GM19438 (cell line): ENCODE measurements around the gene MRPS2.
"Not testable (repeated sequence)": the region's sequence is repeated elsewhere in the genome, so short reads cannot be mapped to it uniquely, and the experiment has no call there.

Experiments
- ATAC-seq: cut with Tn5 transposase; IDR thresholded peaks from one replicate; pipeline ENCODE4 v1.9.1; 2021; ENCODE audit warnings: low read depth; ENCODE audit not compliant: unreplicated experiment

Gene MRPS2

GRCh38 chr9:135526730-135527571 is 26.5 kb downstream of the MRPS2 start:
- no peak for ATAC-seq

GRCh38 chr9:135528842-135529435 is 28.5 kb downstream of the MRPS2 start:
- not testable (repeated sequence) for ATAC-seq

- no peak for ATAC-seq
Observed at GRCh38 chr9:135530146-135530545, 29.7 kb downstream of the MRPS2 start.

- ATAC-seq, result no peak
Observed at GRCh38 chr9:135531096-135531495, 30.6 kb downstream of the MRPS2 start.

GRCh38 chr9:135533113-135533512 is 32.6 kb downstream of the MRPS2 start:
- no peak for ATAC-seq

GRCh38 chr9:135533674-135534073 is 33.2 kb downstream of the MRPS2 start:
- no peak for ATAC-seq

GRCh38 chr9:135534192-135534711 is 33.8 kb downstream of the MRPS2 start:
- not testable (repeated sequence) for ATAC-seq

- not testable (repeated sequence) for ATAC-seq
Observed at GRCh38 chr9:135534826-135535225, 34.3 kb downstream of the MRPS2 start.

- ATAC-seq, result not testable (repeated sequence)
Observed at GRCh38 chr9:135535631-135536030, 35.1 kb downstream of the MRPS2 start.

- no peak for ATAC-seq
Observed at GRCh38 chr9:135536216-135536615, 35.7 kb downstream of the MRPS2 start.

- not testable (repeated sequence) for ATAC-seq
Observed at GRCh38 chr9:135543262-135543894, 42.9 kb downstream of the MRPS2 start.

GRCh38 chr9:135544981-135545635 is 44.6 kb downstream of the MRPS2 start:
- ATAC-seq, result no peak

- not testable (repeated sequence) for ATAC-seq
Observed at GRCh38 chr9:135545646-135546176, 45.2 kb downstream of the MRPS2 start, which contains the start of gene OBP2A. TSS of gene OBP2A (plus strand) at chr9:135546126. CDS start at chr9:135546181, 55 bp downstream.

- not testable (repeated sequence) for ATAC-seq
Observed at GRCh38 chr9:135546792-135547617, 46.5 kb downstream of the MRPS2 start.

- ATAC-seq, result no peak
Observed at GRCh38 chr9:135547756-135548736, 47.6 kb downstream of the MRPS2 start.

GRCh38 chr9:135549478-135550343 is 49.2 kb downstream of the MRPS2 start:
- ATAC-seq, result not testable (repeated sequence)

GRCh38 chr9:135550344-135550918 is 49.9 kb downstream of the MRPS2 start:
- ATAC-seq, result no peak
